ENCODE data around the gene MEOX2.

The MEOX2 gene

GRCh38 chr7:15607529-15608210, 78.8 kb downstream of the MEOX2 start:
- DNase-seq: no peak

DNA sequence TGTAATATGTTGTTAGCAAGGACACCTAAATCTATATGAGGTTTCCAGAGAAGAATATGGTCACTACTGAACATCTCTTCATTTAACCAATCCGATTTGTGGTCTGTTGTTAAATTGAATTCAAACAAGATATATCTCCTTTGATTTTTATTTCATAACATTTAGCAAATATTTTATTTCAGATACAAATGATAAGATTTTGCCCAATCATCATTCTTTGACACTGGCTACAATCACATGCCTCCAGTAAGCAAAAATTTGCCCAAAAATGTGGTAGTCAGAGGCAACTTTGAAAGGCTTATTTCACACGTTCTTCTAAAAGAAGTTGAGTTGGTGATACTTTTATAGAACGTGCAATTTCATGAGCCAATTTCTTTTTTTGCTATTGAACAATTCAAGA, 79.9 kb downstream of the MEOX2 start:
- no peak for DNase-seq

- no peak for DNase-seq
These were observed 82.3 kb downstream of the MEOX2 start for GRCh38 chr7:15604166-15604565.

DNA sequence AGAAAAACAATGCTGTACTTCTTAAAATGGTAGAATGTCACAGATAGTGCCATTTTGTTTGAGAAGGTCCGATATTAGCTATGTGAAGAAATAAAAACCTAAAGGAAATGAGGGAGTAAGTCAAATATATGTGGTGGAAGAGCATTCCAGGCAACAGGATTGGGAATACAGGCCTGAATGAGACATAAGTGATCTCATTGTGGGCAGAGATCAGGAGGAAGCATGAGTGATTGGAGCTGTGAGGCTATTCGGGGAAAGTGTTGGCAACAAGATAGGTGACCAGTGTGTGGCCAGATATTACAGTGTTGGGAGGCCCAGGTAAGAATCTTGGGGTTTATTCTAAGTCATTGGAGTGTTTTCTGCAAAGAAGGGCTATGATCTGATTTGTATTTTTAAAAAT, 83.4 kb downstream of the MEOX2 start:
- DNase-seq: no peak

DNA sequence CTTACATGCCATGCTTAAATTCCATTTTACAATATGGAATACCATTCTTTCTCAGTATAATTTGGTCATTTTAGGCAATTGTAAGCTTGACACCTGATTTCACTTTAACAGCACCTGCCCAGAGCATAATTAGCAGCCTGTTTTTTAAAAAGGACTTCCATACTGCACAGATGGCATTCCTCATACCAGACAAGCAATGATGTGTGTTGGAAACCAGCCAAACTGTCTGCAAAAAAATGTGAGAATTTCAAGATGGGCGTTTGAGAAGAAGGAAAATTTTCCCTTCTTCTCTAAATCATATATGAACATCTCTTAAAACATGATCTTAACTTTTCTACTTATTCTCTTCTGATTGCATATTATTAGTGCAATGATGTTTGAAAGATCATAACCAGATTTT, 84.2 kb downstream of the MEOX2 start:
- no peak for DNase-seq

DNA sequence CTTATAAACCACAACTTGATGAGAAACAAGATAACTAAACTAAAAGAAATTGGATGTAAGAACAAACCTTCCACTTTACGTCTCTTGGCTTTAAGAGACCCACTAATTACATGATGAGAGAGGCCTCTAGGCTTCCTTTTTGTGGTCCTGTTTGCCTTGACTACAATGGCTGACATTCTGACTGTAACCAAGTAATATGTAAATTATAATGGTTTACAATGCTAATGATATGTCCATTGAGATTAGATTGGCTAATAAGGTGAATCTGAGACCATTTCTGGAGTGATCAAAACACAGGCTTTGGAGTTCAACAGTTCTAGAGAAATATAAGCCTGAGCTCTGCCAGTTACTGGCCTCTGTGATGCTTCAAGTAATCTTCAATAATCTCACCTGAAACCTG, 85.3 kb downstream of the MEOX2 start:
- DNase-seq: no peak

- DNase-seq: no peak
These were observed 86.2 kb downstream of the MEOX2 start for GRCh38 chr7:15600298-15600697.

DNA sequence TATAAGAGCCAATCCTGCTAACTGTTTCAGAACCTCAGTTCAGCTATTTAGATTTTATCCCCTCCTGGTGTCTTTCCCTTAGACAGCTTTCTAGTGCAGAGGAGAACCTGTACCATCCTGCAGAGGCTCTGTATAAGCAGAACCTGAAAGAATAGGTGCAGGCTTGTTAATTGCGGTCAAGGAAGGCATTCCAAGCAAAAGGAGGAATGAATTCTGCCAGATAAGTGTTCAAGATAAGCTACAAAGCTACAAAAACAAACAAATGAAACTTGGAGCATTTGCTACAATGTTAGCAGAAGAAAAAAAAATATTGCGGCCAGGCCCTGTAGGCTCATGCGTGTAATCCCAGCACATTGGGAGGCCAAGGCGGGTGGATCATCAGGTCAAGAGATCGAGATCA, 92.0 kb downstream of the MEOX2 start:
- DNase-seq: no peak

DNA sequence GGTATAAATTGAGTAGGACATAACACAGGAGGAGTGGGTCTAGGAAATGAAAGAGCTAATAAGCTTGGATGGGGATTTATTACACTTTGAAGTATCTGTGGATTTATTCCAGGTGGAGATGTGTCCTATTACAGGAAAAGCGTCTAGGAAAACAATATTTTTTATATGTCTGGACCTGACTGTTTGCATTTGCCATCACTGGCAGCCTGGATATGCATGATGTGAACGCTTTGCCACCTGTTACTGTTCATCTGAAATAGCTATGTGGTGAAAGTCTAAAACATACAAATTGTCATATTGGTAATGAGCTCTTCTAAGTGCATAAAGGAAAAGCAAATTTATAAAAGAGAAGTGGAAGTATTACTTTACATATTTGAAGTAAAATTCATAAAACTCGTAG, 93.1 kb downstream of the MEOX2 start:
- DNase-seq: no peak

DNA sequence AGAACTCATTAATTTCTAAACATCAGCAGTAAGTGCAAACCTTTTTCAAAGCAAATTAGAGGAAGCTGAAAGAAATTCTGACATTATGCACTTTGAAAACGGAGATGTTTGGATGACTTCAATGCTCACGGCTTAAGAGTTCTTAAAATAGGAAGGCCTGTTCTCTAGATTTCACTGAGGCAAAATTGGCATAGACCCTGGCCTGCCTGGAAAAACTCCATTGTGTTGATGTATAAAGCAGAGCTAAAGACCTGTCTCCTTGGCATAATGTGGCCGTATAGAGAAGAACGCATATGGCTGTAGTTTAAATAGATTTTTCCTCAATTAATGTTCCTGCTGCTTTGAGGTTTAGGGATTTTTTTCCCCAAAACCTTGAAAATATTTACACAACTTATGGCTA, 100.2 kb downstream of the MEOX2 start:
- no peak for DNase-seq

DNA sequence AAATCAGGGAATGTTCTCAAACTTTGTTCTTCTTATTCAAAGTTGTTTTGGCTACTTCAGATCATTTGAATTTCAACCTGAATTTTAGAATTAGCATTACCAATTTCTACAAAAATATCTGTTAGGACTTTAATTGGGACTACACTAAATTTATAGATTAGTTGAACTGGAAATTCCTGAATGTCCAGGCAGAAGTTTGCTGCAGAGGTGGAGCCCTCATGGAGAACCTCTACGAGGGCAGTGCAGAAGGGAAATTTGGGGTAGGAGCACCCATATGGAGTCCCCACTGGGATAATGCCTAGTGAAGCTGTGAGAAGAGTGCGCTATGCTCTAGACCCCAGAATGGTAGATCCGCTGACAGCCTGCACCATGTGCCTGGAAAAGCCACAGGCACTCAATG, 101.9 kb downstream of the MEOX2 start:
- DNase-seq: no peak

- no peak for DNase-seq
These were observed 103.7 kb downstream of the MEOX2 start for GRCh38 chr7:15582773-15583172.

DNA sequence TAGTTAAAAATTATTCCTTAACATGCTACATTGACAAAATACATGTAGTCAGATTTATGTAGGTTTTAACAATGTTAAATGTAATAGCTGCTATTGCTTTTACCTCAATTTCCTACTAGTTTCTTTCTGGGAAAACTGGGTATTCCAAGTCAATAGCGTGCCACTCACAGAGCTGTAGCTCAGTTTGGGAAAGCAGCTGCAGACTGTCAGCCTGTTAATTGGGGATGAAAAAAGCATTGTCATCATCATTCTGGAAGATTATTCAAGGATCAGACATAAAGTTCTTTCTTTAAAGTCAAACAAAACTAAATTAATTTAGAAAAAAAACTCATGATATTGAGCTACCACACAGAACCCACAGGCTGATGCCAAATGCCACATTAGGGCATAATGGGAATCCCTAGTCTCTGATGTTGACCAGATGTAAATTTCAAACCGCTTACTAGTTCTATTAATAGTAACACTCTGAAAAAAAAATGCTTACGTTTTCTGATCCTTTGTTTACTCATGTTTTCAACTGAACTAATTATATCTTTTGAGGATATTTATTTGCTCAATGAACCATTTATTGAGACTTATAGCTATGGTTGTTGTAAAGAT, 105.0 kb downstream of the MEOX2 start:
- no peak for DNase-seq

GRCh38 chr7:15580604-15581351, 105.7 kb downstream of the MEOX2 start:
- no peak for DNase-seq

DNA sequence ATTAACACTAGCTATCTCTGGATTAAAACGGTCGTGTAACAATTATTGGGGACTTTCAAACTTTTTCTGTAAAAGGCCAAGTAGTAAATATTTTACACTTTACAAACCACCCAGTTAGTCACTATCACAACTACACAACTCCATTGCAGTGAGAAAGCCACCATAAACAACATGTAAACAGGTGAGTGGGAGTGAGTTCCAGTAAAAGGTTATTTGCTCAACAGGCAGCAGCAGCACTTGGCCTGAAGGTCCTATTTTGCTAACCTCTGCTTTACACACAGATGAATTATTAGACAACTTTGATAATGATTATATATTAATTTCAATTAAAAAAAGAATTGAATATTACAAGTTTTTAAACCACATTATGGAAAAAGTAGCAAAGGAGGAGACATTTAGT, 108.9 kb downstream of the MEOX2 start:
- no peak for DNase-seq

GRCh38 chr7:15571301-15571878, 115.1 kb downstream of the MEOX2 start:
- no peak for DNase-seq

- DNase-seq: no peak
These were observed 118.8 kb downstream of the MEOX2 start for GRCh38 chr7:15567652-15568051.

DNA sequence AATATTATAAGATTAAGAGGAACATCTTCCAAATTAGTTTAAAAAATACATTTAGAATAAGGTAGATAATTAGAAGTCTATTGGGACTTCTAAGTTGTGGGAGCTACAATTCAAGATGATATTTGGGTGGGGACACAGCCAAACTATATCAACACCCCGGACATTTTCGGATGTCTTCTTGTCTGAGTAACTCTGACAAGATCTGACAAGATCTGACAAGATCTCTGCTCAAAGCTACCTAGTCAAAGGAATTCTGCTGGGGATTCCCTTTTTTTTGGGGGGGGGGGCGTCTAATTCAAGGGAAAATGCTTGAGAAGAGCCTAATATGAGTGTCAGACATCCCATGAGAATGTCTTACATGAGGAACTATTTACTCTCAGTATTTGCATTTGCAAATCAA, 119.4 kb downstream of the MEOX2 start:
- DNase-seq: no peak

- no peak for DNase-seq
These were observed 120.0 kb downstream of the MEOX2 start for GRCh38 chr7:15566476-15566875.

GRCh38 chr7:15561835-15562234, 124.6 kb downstream of the MEOX2 start, which contains the start of gene AGMO:
Gene AGMO, minus strand, starts transcription at chr7:15562015.
- no peak for DNase-seq
